CD1c-positive myeloid dendritic cell (primary cell): Measurements from ENCODE around the gene TAS1R1.
"Not testable (repeated sequence)": the region's sequence is repeated elsewhere in the genome, so short reads cannot be mapped to it uniquely, and the experiment has no call there.

Experiments
- DNase-seq: peaks from one replicate; pipeline ENCODE4 v3.0.0-alpha.2; 2016; ENCODE audit errors: extremely low spot score

Gene TAS1R1

DNA sequence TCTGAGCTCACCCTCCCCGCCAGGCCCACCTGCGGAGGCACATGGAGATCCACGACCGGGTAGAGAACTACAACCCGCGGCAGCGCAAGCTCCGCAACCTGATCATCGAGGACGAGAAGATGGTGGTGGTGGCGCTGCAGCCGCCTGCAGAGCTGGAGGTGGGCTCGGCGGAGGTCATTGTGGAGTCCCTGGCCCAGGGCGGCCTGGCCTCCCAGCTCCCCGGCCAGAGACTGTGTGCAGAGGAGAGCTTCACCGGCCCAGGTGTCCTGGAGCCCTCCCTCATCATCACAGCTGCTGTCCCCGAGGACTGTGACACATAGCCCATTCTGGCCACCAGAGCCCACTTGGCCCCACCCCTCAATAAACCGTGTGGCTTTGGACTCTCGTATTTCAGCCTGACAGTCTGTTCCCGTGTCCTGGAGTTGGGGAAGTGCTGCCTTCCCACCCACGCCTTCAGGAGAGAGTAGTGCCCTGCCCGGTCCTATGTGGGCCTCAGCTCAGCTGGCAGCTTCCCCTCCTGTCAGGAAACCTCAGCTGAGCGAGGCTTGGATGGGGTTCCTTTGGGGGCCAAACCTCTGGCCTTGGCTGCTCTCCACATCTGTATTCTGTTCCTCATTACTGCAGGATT is 33.9 kb downstream of the TAS1R1 start:
- DNase-seq = peak; percentile 90

DNA sequence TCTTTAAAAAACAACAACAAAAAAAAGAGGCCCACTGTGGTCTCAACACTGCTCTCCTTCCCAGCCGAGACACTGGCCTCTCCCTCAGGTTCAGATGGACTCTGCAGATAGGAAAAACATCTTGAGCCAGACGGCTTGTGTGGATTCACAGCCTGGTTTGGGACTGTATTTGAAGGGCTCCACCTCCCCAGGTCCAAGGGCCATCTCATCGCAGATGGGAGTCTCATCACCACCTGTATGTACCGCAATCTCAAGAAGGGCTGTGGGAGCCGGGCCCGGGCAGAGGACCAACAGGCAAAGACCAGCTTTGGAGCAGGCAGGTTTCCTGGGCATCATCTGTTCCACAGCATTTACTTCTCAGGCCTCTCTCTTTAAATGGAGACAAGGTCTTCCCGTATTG is 34.9 kb downstream of the TAS1R1 start:
- no peak for DNase-seq

- peak; percentile 61 for DNase-seq
Measured at GRCh38 chr1:6591222-6591621, 36.1 kb downstream of the TAS1R1 start.

DNA sequence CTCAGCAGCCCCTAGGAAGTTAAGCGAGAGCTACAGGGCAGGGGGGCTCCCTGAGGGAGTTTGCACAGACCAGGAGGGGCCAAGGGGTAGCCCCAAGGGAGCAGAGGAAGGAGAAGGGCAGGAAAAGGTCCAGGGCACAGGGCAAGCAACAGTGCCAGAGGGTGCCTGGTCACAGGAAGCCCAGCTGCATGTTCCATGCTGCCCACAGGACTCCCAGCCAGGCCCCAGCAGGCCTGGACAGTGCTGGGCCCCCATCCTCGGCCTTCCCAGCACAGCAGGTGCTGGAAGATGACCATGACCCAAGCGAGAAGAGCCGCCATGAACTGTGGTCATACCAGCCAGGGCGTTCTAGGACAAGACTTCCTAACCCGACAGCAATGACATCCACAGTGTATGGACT is 36.5 kb downstream of the TAS1R1 start:
- no peak for DNase-seq

DNA sequence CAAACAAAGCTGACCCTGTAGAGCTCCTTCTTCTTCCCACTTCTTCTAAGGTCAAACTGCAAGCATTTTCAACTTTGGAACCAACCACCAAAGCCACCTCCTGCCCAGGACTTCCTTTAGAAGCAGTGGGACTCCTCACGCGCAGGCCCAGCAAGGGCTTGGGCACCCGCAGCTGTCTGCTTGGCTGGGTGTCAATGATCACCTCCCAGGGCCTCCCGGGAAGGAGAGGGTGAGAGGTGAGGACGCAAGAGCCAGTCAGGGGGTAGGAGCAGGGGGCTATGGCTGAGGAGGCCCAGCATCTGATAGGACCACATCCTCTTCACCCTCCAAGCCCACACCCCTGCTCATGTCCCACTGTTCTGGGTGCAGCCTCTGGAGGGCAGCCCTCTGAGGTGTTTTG is 37.3 kb downstream of the TAS1R1 start:
- no peak for DNase-seq

DNA sequence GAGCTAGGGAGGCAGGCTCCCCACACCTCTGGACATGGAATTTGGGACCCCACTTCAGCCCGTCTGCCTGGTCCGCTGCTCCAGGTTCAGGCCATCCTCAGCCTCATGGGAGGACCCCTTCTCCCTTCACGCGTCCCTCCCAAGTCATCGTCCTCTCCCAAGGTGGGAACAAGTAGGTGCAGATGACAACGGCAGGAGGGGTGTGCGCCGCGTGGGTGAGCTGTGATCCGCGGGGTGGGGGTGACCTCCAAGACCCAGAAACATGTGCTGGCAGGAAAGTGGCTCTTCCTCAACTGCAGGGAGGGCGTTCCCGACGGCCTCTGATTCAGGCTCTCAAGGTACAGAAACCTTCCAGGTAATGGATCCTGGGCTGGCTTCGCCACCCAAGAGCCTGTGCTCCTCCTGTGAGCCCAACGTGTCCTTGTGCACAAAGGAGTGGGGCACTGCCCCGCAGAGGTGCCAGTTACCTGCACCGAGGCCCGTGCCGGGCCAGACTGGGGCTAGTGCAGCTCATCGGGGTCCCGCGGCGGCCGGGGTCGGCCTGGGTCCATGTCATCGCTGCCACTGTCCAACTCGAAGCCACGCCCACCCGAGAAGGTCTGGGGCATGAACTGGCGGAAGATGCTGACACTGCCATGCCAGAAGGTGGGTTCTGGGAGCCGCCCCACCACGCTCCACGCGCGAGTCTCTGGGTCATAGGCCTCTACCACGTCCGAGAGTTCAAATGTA is 37.9 kb downstream of the TAS1R1 start:
- DNase-seq = no peak

GRCh38 chr1:6593810-6594209 is 38.7 kb downstream of the TAS1R1 start:
- no peak for DNase-seq

DNA sequence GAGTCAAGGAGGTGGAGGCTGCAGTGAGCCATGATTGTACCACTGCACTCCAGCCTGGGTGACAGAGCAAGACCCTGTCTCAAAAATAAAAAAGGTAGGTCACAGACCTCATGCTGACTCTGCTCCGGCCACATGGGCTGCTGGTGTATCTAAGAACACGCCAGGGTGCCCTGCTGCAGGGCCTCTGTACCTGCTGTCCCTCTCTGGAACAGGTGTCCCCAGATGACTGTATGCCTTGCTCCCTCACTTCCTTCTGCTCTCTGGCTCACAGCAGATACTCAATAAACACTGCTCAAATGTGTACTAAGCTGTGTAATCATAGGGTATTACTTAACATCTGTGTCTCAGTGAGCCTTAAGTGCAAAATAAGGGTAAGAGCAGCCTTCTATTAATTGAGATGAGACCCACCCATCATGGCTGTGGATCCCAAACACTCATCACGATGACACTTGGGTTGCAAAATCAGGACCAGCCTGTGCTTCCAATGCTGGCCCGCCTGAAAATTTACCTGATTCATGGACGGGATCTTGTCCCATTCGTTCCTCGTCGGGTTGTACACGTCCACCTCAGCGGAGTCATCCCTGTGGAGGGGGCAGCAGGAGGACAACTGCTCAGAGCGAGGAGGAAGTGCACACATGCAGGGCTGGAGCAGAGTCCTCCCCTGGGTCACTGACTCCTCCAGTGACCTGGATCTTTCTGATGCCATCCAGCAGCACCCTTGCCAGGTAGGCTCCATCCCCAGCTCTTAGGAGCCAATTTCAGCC is 40.1 kb downstream of the TAS1R1 start:
- no peak for DNase-seq

- DNase-seq = no peak
Measured at GRCh38 chr1:6596351-6596750, 41.2 kb downstream of the TAS1R1 start.

DNA sequence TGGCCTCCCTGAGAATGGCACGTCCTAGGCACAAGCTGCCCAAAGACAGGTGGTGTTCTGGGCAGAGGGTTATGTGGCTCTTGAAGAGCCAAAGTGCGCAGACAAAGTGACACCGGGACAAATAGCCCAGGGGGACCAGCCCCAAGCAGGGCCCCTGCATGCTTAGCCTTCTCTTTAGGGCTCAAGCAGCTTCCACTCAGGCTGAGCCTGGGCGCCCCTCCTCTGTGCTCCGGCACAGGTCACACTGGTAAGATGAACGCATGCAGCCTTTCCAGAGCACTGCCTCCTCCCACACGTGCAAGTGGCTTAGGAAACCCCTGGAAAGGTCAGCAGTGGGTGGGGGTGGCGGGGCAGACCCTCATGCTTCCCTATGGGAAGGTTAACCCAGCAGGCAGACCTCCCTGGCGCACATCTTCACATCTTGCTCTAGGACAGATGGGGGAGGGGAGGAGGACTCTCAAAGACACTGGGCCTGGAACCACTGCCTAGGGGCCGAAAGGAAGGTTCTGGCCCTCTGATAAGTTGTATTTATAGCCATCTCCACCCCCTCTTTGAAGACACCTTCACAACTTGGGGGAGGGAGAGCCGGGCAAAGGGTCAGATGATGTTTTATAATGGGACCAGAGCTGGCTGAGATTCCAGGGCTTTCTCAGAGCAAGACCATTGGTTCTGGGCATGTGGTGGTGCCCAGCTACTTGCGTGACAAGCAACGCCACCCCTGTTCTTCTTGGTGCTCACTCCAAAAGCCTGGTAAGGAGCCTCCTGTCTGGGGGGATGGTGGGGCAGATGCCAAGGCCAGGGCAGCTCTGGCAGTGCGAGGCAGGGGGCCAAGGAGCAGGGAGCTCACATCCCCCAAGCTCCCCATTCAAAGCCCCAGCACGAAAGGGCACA is 42.0 kb downstream of the TAS1R1 start:
- DNase-seq = no peak

GRCh38 chr1:6597777-6598131 is 42.6 kb downstream of the TAS1R1 start:
- DNase-seq = no peak

- DNase-seq = peak; percentile 67
Measured at GRCh38 chr1:6599141-6599975, 44.3 kb downstream of the TAS1R1 start.

DNA sequence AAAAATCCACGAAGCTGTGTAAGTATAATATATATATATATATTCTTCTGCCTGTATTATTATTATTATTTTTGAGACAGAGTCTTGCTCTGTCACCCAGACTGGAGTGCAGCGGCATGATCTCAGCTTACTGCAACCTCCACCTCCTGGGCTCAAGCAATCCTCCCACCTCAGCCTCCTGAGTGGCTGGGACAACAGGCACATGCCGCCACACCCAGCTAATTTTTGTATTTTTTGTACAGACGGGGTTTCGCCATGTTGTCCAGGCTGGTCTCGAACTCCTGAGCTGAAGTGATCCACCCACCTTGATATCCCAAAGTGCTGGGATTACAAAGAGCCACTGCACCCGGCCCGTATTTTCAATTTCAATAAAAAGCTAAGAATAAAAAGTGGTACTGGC is 44.9 kb downstream of the TAS1R1 start:
- not testable (repeated sequence) for DNase-seq

GRCh38 chr1:6600410-6601048 is 45.4 kb downstream of the TAS1R1 start:
- DNase-seq = peak; percentile 24

GRCh38 chr1:6601049-6601922 is 46.2 kb downstream of the TAS1R1 start:
- DNase-seq = peak; percentile 89

- DNase-seq = peak; percentile 15
Measured at GRCh38 chr1:6601923-6602668, 47.0 kb downstream of the TAS1R1 start.

DNA sequence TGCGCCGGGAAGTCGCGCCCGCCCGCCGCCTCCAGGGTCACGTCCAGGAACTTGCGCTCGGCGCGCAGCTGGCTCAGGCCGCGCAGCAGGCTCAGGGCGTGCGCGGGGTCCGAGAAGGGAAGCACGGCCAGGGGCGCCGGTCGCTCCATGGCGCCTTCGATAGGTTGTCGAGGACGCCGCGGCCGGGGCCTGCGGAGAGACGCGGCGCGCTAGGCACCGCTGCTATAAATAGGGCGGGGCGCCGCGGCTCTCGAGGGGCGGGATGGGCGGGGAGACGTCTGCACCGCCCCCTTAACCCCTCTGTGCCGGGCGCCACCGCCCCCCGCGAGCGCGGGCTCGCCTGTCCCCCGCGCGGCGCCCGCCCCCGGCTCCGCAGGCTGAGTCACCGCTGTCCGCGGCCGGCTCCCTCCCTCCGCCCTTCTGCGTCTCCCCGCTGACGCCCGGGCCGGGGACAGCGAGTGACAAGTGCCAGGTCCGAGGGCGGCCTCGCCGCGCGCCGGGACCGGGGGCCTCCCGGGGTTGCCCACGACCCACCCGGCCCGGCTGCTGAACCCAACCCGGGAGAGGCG is 47.6 kb downstream of the TAS1R1 start, which contains the start of gene KLHL21:
KLHL21 (minus strand) TSS at position 201 of the 569 bp plus-strand sequence; CDS start at position 149, 52 bp downstream.
- DNase-seq = peak; percentile 95

DNA sequence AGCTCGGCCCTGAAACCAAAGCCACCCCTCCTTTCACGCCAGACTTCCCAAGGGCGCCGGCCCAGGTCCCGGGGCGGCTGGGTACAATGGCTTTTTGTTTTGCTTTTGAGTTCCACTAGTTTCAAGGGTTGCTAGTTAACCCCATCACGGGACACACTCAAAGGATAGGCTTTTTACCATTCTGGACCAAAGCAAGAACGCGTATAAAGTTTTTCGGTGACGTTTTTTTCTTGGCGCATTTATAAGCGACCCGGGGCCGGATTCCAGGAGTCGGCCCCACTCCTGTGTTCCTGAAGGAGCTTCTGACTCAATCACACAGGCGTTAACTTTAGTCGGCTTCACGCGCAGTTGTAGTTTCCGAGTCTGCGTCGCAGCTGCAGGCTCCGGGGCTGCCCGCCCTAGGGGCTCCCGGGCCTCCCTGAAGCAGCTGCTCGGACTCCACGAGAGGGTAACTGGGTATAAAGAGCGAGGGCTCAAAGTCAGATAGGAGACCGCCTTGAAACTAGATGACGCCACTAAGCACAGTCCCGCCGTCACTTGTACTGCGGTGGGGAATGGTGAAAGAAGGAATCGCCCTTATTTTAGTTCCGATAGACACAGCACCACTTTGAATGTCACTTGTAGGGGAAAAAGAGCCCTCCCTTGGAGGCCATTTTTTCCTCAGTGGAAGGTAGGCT is 48.3 kb downstream of the TAS1R1 start:
- peak; percentile 71 for DNase-seq
